Thyroid gland (tissue), 4 donors: Measurements from ENCODE around the gene ARHGAP10.

Source experiments
- CTCF ChIP-seq, 6 experiments: fragments of 200-600 bp in 3 of 6; fragments of 450-650 bp in 3 of 6; sonication (generic) in 3 of 6; IDR thresholded peaks; one replicate each; pipeline ENCODE4 v1.5.1; 2016 to 2019; ENCODE audit warnings: antibody characterized with exemption in 6 of 6, mild to moderate bottlenecking in 2 of 6, inconsistent platforms in 1 of 6, moderate library complexity in 1 of 6
- POLR2A ChIP-seq, 2 donors: fragments of 450-650 bp; IDR thresholded peaks; one replicate each; pipeline ENCODE4 v1.6.1; 2017; ENCODE audit warnings: antibody characterized with exemption in 2 of 2, mild to moderate bottlenecking in 2 of 2, moderate library complexity in 1 of 2

GRCh38 chr4:148023512-148024181 is 291.8 kb downstream of the ARHGAP10 start:
- TF ChIP-seq CTCF (IDR thresholded peaks at IDR 0.05) (no peak), POLR2A (IDR thresholded peaks at IDR 0.05) (no peak)
